GM13977 (cell line): ENCODE data around the gene FSTL4.

ENCODE experiments used
- DNase-seq: peaks from one replicate; pipeline ENCODE4 v3.0.0; 2012; ENCODE audit warnings: low spot score
- CTCF ChIP-seq: IDR thresholded peaks from 2 replicates; pipeline ENCODE4 v1.5.1; 2012; ENCODE audit warnings: mild to moderate bottlenecking, control low read depth; ENCODE audit not compliant: insufficient read depth; ENCODE audit errors: extremely low read depth, missing control alignments
- in situ Hi-C: fragments of 300-500 bp; cut with MboI; formaldehyde crosslinking; loops from one replicate; pipeline ENCODE4 v1.12.0; 2022; ENCODE audit warnings: low sequenced_read_pairs, low pct_unique_long_range_greater_than_20kb, mixed read lengths, inconsistent platforms; ENCODE audit not compliant: unreplicated experiment

FSTL4 gene

GRCh38 chr5:133391354-133392136 is 220.8 kb downstream of the FSTL4 start:
- DNase-seq = no peak
- in situ Hi-C loops = no loop called here
- TF ChIP-seq CTCF = no peak

GRCh38 chr5:133390416-133391353 is 221.7 kb downstream of the FSTL4 start:
- in situ Hi-C loops = no loop called here
- TF ChIP-seq CTCF = no peak
- DNase-seq = no peak

- in situ Hi-C loops = no loop called here
- no peak for TF ChIP-seq CTCF
- DNase-seq = no peak
These were observed 223.2 kb downstream of the FSTL4 start for GRCh38 chr5:133389066-133389590.

- DNase-seq = no peak
- in situ Hi-C loops = no loop called here
- TF ChIP-seq CTCF = no peak
These were observed 224.7 kb downstream of the FSTL4 start for GRCh38 chr5:133387621-133388020.

- in situ Hi-C loops = no loop called here
- TF ChIP-seq CTCF = no peak
- no peak for DNase-seq
These were observed 225.2 kb downstream of the FSTL4 start for GRCh38 chr5:133387091-133387490.

- TF ChIP-seq CTCF = no peak
- in situ Hi-C loops = no loop called here
- no peak for DNase-seq
These were observed 225.7 kb downstream of the FSTL4 start for GRCh38 chr5:133386662-133387061.
